Lower lobe of right lung (tissue), 2 donors: ENCODE measurements around the gene ARRDC5. TPM values are rescaled to one million over a fixed set of nuclear protein-coding genes. Genes with fewer than 3 reads are reported as not detected.

ENCODE experiments used
- ATAC-seq, 2 donors: fragments of 200-7000 bp; cut with Tn5 transposase; one replicate each; pipeline ENCODE4 v1.9.1; 2020 to 2022; ENCODE audit warnings: mild to moderate bottlenecking in 2 of 2, moderate library complexity in 2 of 2
- DNase-seq: peaks from one replicate; pipeline ENCODE4 v3.0.0-alpha.2; 2020
- H3K27ac ChIP-seq: fragments of 200-600 bp; one replicate; pipeline ENCODE4 v1.8.0; 2022
- H3K27me3 ChIP-seq: fragments of 200-600 bp; one replicate; pipeline ENCODE4 v1.8.0; 2022; ENCODE audit warnings: low read depth
- H3K36me3 ChIP-seq: fragments of 200-600 bp; one replicate; pipeline ENCODE4 v1.8.0; 2022; ENCODE audit warnings: mild to moderate bottlenecking
- H3K4me1 ChIP-seq: fragments of 200-600 bp; one replicate; pipeline ENCODE4 v1.8.0; 2022
- H3K4me3 ChIP-seq: fragments of 200-600 bp; one replicate; pipeline ENCODE4 v1.8.0; 2022; ENCODE audit warnings: mild to moderate bottlenecking
- H3K9me3 ChIP-seq: fragments of 200-600 bp; one replicate; pipeline ENCODE4 v1.8.0; 2022
- CTCF ChIP-seq: fragments of 200-600 bp; IDR thresholded peaks from one replicate; pipeline ENCODE4 v1.8.0; 2022; ENCODE audit warnings: antibody characterized with exemption, mild to moderate bottlenecking
- intact Hi-C: fragments of 100-400 bp; cut with DNase I; formaldehyde crosslinking; loops from one replicate; pipeline ENCODE4 v1.11.0; 2022
- total RNA-seq: library from RNA; stranded (reverse); fragmentation: NEBNext Ultra II Directional; extraction: Animal tissue kit (Norgen Biotek cat#: 25700); gene quantifications from one replicate; pipeline ENCODE4 v1.2.1, GENCODE V29; 2021
- donor health status: DM: no; HTN: yes; CAD: no; lungs with severe emphysema.

ARRDC5 gene
- total RNA-seq, 1 donor from 2014 or later: 0.83 TPM

- H3K4me1 ChIP-seq: no peaks in the 10 kb centered on the region
- intact Hi-C loops: no loop called here
- H3K36me3 ChIP-seq: no peaks in the 10 kb centered on the region
- no peak overlapping the region for H3K27ac ChIP-seq
- ATAC-seq: peak in 1 of 2 donors; percentile 8
- no peak overlapping the region for H3K4me3 ChIP-seq
- peak; percentile 67 for DNase-seq
- no peak for TF ChIP-seq CTCF
- H3K9me3 ChIP-seq: no peaks in the 10 kb centered on the region
- H3K27me3 ChIP-seq: no peaks in the 10 kb centered on the region
Observed at GRCh38 chr19:4922530-4923275, 20.0 kb upstream of the ARRDC5 start.

- no peak for DNase-seq
- Histone ChIP-seq H3K9me3 (no peaks in the 10 kb centered on the region), H3K4me3 (peak overlapping the region; percentile 36), H3K4me1 (peaks cover 10% of the 10 kb centered on the region), H3K27ac (peak overlapping the region; percentile 61), H3K27me3 (no peaks in the 10 kb centered on the region), H3K36me3 (no peaks in the 10 kb centered on the region)
- ATAC-seq: peak; percentile 30 to 38
- TF ChIP-seq CTCF: no peak
- intact Hi-C loops: no loop called here
Observed at GRCh38 chr19:4916292-4917082, 13.8 kb upstream of the ARRDC5 start.

GRCh38 chr19:4914736-4915501 lies 12.2 kb upstream of the ARRDC5 start:
- Histone ChIP-seq H3K4me3 (peak overlapping the region; percentile 36), H3K27me3 (no peaks in the 10 kb centered on the region), H3K27ac (no peak overlapping the region), H3K36me3 (no peaks in the 10 kb centered on the region), H3K9me3 (no peaks in the 10 kb centered on the region), H3K4me1 (peaks cover 22% of the 10 kb centered on the region)
- DNase-seq: peak; percentile 62
- no peak for TF ChIP-seq CTCF
- intact Hi-C loops: no loop called here
- peak; percentile 45 to 47 for ATAC-seq

GRCh38 chr19:4913996-4914735 lies 11.5 kb upstream of the ARRDC5 start:
- H3K4me1 ChIP-seq: peaks cover 27% of the 10 kb centered on the region
- intact Hi-C loops: no loop called here
- H3K27ac ChIP-seq: no peak overlapping the region
- peaks cover 5% of the 10 kb centered on the region for H3K27me3 ChIP-seq
- H3K36me3 ChIP-seq: no peaks in the 10 kb centered on the region
- TF ChIP-seq CTCF: no peak
- H3K4me3 ChIP-seq: peak overlapping the region; percentile 36
- DNase-seq (no peak), ATAC-seq (no peak)
- H3K9me3 ChIP-seq: no peaks in the 10 kb centered on the region
